BE2C (cell line): ENCODE results near the gene ZNF423.

Source experiments
- DNase-seq: peaks from one replicate; pipeline ENCODE4 v3.0.0-alpha.2; 2020
- H3K27me3 ChIP-seq: fragments of 250-450 bp; sonication (Bioruptor Pico); 2 replicates; pipeline ENCODE4 v1.5.1; 2020; ENCODE audit warnings: mild to moderate bottlenecking
- H3K36me3 ChIP-seq: fragments of 250-450 bp; sonication (Bioruptor Pico); 2 replicates; pipeline ENCODE4 v1.5.1; 2020; ENCODE audit warnings: mild to moderate bottlenecking
- H3K4me1 ChIP-seq: fragments of 250-450 bp; sonication (Bioruptor Pico); 2 replicates; pipeline ENCODE4 v1.5.1; 2020
- H3K4me3 ChIP-seq: 2 replicates; pipeline ENCODE4 v1.5.1; 2011; ENCODE audit warnings: low read depth, low read length
- H3K9me3 ChIP-seq: fragments of 250-450 bp; sonication (Bioruptor Pico); 2 replicates; pipeline ENCODE4 v1.5.1; 2020
- CTCF ChIP-seq: IDR thresholded peaks from 2 replicates; pipeline ENCODE4 v1.5.1; 2012; ENCODE audit warnings: mild to moderate bottlenecking, low read depth, low read length

The ZNF423 gene

GRCh38 chr16:49587511-49587910 lies 268.4 kb downstream of the ZNF423 start:
- DNase-seq = no peak

GRCh38 chr16:49586466-49587450 lies 269.2 kb downstream of the ZNF423 start:
- Histone ChIP-seq H3K27me3 (no peaks in the 10 kb centered on the region), H3K4me1 (no peaks in the 10 kb centered on the region), H3K4me3 (no peak overlapping the region), H3K9me3 (no peaks in the 10 kb centered on the region), H3K36me3 (no peaks in the 10 kb centered on the region)
- DNase-seq = no peak
- no peak for TF ChIP-seq CTCF

More at GRCh38 chr16:49587511-49587910, 268.4 kb downstream of the ZNF423 start:
- no peaks in the 10 kb centered on the region for H3K36me3 ChIP-seq
- no peak for TF ChIP-seq CTCF
- no peaks in the 10 kb centered on the region for H3K27me3 ChIP-seq
- H3K4me1 ChIP-seq = no peaks in the 10 kb centered on the region; the same call in 1 of the 2 replicates
- H3K9me3 ChIP-seq = no peaks in the 10 kb centered on the region
- no peak overlapping the region for H3K4me3 ChIP-seq

GRCh38 chr16:49585143-49585832 lies 270.6 kb downstream of the ZNF423 start:
- Histone ChIP-seq H3K4me1 (no peaks in the 10 kb centered on the region), H3K4me3 (no peak overlapping the region), H3K36me3 (no peaks in the 10 kb centered on the region), H3K27me3 (no peaks in the 10 kb centered on the region), H3K9me3 (no peaks in the 10 kb centered on the region)
- no peak for DNase-seq
- TF ChIP-seq CTCF = no peak

- Histone ChIP-seq H3K9me3 (no peaks in the 10 kb centered on the region), H3K4me3 (no peak overlapping the region), H3K36me3 (no peaks in the 10 kb centered on the region), H3K27me3 (no peaks in the 10 kb centered on the region), H3K4me1 (no peaks in the 10 kb centered on the region)
- DNase-seq = no peak
- no peak for TF ChIP-seq CTCF
These were observed 272.0 kb downstream of the ZNF423 start for GRCh38 chr16:49583911-49584310.

- Histone ChIP-seq H3K9me3 (no peaks in the 10 kb centered on the region), H3K27me3 (no peaks in the 10 kb centered on the region), H3K4me3 (no peak overlapping the region), H3K36me3 (no peaks in the 10 kb centered on the region), H3K4me1 (no peaks in the 10 kb centered on the region)
- TF ChIP-seq CTCF = no peak
- no peak for DNase-seq
These were observed 274.1 kb downstream of the ZNF423 start for GRCh38 chr16:49581630-49582298.
